ENCODE measurements around the gene DUSP28. TPM values are rescaled to one million over a fixed set of nuclear protein-coding genes. Genes with fewer than 3 reads are reported as not detected.

The DUSP28 gene
- total and polyA plus RNA-seq, 2 of the 8 experiments (the other 6 are each of a cell fraction or from before 2014, with no cell fraction given) = 2.1 to 2.3 TPM

- TF ChIP-seq JUN (IDR thresholded peaks at IDR 0.05; ENCODE audit: low read depth, low read length) (no peak), CHD2 (IDR thresholded peaks at IDR 0.05; ENCODE audit: low read length) (peak; percentile 69; the same call in 1 of the 2 replicates), KDM4A (IDR thresholded peaks at IDR 0.05; ENCODE audit: low read depth, low read length, severe bottlenecking) (peak; percentile 6), BACH1 (IDR thresholded peaks at IDR 0.05; ENCODE audit: low read length) (no peak), TBP (IDR thresholded peaks at IDR 0.05; ENCODE audit: low read depth, low read length) (no peak), HDAC2 (IDR thresholded peaks at IDR 0.05; ENCODE audit: borderline replicate concordance in 1 of 2, low read depth in 2 of 2, low read length in 2 of 2) (no peak), EZH2 (IDR thresholded peaks at IDR 0.05; ENCODE audit: low read depth, low read length, severe bottlenecking) (no peak), POLR2AphosphoS5 (IDR thresholded peaks at IDR 0.05; ENCODE audit: low read depth, low read length) (0 out of 2 replicates have a peak, but pooled peaks have one; percentile 17), RAD21 (IDR thresholded peaks at IDR 0.05 in 1 of 2, conservative IDR thresholded peaks at IDR 0.05 in 1 of 2; ENCODE audit: low read depth in 2 of 2, low read length in 2 of 2) (no peak), MAFK (IDR thresholded peaks at IDR 0.05; ENCODE audit: low read depth, low read length) (no peak), SUZ12 (IDR thresholded peaks at IDR 0.05; ENCODE audit: low read length) (no peak), JUND (IDR thresholded peaks at IDR 0.05; ENCODE audit: low read length) (no peak), CBX8 (IDR thresholded peaks at IDR 0.05; ENCODE audit: borderline replicate concordance, low read depth, low read length) (no peak), SP1 (IDR thresholded peaks at IDR 0.05; ENCODE audit: low read depth, low read length) (peak; percentile 66; the same call in 1 of the 2 replicates), FOSL1 (IDR thresholded peaks at IDR 0.05; ENCODE audit: insufficient read depth, low read depth, low read length) (no peak), SAP30 (IDR thresholded peaks at IDR 0.05; ENCODE audit: insufficient read depth, insufficient replicate concordance, low read length) (no peak)
Measured at GRCh38 chr2:240557808-240558207, 2.3 kb upstream of the DUSP28 start, which contains the start of gene ANKMY1 (continued).

All from H1 (cell line).